ENCODE results near the gene TBC1D7.

Gene TBC1D7

DNA sequence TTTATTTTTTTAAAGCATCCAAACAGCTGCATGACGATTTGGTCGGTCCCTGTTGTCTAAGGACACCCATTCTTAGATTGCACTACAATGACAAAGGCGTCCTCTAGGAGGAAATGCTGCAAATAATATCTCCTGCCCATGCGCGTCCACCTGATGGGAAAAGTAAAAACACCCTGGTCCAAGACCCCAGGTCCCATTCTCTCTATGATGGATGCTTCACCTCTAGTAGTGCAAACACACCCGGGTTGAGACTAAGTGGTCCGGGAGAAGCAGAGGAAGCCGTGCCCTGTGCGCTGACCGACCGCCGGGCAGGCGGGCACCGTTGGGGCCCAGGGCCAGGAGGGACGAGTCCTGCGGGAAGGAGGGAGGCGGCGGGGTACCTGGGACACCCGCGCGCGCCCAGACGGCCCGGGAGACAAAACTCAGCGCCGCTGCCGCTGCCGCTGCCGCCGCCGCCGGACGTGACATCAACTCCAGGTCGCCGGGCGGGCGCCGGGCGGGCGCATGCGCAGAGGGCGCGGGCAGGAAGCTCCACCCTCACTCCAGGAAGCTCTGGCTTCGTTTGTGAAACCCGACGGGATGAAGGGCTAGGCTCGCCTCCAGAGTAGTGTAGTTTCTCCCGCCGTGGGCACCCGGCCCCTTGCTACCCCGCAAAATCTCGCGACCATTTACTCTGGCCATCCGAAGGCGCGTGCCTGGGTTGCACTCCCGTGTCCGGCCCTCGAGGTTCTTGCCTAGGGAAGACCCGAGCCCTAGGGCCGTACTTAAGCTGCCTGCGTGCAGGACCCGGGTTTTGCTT is at the start of gene TBC1D7:
Gene TBC1D7 (minus strand): TSS at position 462 of the 799 bp plus-strand sequence. CDS start 1,639 bp downstream, outside the sequence.
- ChIA-PET CTCF (interaction anchor here (0.6 to 1.3 kb wide), 4 partner anchors 8 to 417 kb away, joined by 3 to 4 read pairs (median 4); no protein-coding TSS in a partner anchor), POLR2A (ENCODE audit: low non-redundant PET) (interaction anchor here (0.5 to 1.2 kb wide), 4 partner anchors 14 to 318 kb away, joined by 3 to 4 read pairs (median 3); no protein-coding TSS in a partner anchor)
- H3K27ac ChIP-seq: peak within 1 kb of the TSS; percentile 94
- peak; percentile 94 for DNase-seq (ENCODE audit: low spot score)
- TF ChIP-seq, protein P1, sequence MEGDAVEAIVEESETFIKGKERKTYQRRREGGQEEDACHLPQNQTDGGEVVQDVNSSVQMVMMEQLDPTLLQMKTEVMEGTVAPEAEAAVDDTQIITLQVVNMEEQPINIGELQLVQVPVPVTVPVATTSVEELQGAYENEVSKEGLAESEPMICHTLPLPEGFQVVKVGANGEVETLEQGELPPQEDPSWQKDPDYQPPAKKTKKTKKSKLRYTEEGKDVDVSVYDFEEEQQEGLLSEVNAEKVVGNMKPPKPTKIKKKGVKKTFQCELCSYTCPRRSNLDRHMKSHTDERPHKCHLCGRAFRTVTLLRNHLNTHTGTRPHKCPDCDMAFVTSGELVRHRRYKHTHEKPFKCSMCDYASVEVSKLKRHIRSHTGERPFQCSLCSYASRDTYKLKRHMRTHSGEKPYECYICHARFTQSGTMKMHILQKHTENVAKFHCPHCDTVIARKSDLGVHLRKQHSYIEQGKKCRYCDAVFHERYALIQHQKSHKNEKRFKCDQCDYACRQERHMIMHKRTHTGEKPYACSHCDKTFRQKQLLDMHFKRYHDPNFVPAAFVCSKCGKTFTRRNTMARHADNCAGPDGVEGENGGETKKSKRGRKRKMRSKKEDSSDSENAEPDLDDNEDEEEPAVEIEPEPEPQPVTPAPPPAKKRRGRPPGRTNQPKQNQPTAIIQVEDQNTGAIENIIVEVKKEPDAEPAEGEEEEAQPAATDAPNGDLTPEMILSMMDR (conservative IDR thresholded peaks at IDR 0.05; ENCODE audit: low read depth): 0 out of 2 replicates have a peak, but pooled peaks have one; percentile 6

DNA sequence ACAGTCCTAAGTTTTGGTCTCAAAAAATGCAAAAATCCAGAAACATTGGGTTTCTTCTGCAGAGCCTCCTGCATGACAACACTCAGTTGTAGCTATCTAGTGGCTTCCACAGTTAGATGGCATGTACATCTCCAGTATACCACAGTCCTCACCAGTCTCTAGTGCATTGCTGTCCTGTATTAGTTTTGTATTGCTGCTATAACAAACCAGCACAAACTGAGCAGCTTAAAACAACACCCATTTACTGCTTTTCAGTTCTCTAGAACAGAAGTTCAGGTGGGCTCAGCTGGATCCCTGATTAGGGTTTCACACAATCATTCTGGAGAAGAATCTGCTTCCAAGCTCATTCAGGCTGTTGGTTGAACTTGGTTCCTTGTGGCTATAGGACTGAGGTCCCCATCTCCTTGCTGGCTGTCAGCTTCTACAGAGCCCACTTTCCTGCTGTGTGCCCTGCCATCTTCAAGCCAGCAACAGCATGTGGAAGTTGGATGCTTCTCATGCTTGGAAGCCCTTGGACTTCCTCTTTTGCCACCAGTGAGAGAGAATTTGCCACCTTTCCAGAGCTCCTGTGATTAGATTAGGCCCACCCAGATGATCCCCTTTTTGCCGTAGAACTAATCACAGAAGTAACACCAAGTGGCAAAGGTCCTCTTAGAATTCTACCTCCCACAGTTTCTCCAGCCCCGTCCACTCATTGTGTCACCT is 48.9 kb upstream of the TBC1D7 start:
- H3K27ac ChIP-seq: no peak overlapping the region
- CTCF ChIA-PET: interaction anchor here (0.6 kb wide), 1 partner anchor 315 kb away, joined by 3 read pairs; no protein-coding TSS in a partner anchor
- TF ChIP-seq, protein P1 (conservative IDR thresholded peaks at IDR 0.05; ENCODE audit: low read depth): no peak
- DNase-seq (ENCODE audit: low spot score): no peak
- POLR2A ChIA-PET (ENCODE audit: low non-redundant PET): no interaction called here

DNA sequence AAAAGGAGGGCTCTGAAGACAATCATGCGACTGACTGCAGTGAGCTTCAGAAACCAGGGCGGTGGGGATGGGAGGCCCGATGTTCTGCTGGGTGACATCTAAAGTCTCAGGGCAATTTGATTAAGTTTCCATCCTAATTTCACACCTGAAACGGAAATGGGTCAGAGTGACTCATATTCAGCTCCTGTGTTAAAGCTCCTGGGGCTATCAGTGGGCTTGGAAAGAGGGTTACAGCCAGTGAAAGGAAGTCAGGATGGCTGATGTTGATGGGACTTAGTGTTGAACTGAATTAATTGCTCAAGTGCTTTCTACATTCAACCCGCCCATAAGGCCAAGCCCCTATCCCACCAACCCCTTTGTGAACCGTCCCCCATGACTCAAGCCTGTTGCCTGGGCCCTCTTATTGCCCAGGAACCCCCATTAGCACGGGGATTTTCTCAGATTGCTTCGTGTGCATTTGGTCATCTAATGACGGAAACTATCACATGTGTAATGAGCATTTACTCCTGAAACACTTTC is 47.1 kb upstream of the TBC1D7 start:
- no peak overlapping the region for H3K27ac ChIP-seq
- DNase-seq (ENCODE audit: low spot score): peak; percentile 59
- ChIA-PET POLR2A (ENCODE audit: low non-redundant PET) (no interaction called here), CTCF (interaction anchor here (0.6 to 0.7 kb wide), 2 partner anchors 111 to 162 kb away, joined by 3 to 5 read pairs; no protein-coding TSS in a partner anchor)
- TF ChIP-seq, protein P1 (conservative IDR thresholded peaks at IDR 0.05; ENCODE audit: low read depth): no peak

- TF ChIP-seq, protein P1 (conservative IDR thresholded peaks at IDR 0.05; ENCODE audit: low read depth): no peak
- ChIA-PET POLR2A (ENCODE audit: low non-redundant PET) (no interaction called here), CTCF (no interaction called here)
- no peak for DNase-seq (ENCODE audit: low spot score)
- no peak overlapping the region for H3K27ac ChIP-seq
These were observed 45.6 kb upstream of the TBC1D7 start for GRCh38 chr6:13373919-13374318.

DNA sequence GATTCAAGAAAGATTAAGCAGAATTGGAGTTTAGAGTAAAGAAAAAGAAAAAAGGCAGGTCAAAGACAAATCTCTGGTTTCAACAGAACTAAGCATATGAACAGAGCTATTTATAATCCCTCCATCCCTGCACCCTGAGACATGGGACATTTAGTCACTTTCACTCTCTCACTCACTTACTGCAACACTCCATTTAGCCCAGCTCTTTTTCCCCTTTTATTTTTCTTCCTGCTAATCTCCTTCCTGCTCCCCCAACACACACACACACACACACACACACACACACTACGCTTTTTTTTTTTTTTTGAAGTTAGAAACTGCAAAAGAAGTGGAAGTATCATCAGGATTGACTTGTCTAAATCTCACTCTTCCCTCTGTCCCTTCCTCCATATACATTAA is 45.1 kb upstream of the TBC1D7 start:
- DNase-seq (ENCODE audit: low spot score): no peak
- TF ChIP-seq, protein P1 (conservative IDR thresholded peaks at IDR 0.05; ENCODE audit: low read depth): no peak
- ChIA-PET CTCF (no interaction called here), POLR2A (ENCODE audit: low non-redundant PET) (no interaction called here)
- H3K27ac ChIP-seq: no peak overlapping the region
